Measurements from ENCODE around the gene PTPN13. TPM values are rescaled to one million over a fixed set of nuclear protein-coding genes. Genes with fewer than 3 reads are reported as not detected.

PTPN13 gene
- total and polyA plus RNA-seq, 5 experiments from 2014 or later = not detected

DNA sequence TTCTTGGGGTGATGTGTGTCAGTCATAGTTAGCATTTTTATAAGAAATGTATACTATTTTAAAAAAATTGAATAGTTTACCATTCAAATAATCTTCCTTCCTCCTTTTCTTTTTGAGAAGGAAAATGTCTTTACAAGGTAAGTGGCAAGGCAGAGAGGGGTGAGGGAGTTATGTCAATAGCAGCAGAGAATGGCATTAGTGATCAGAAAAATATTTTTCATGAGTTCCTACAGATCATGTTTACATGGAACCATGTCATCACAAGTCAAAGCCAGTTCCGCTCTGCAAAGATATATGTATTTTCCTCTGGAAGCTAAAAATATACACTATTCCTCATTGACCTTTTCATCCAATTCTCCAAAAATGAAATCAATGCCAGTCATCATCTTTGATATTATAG, 67.3 kb downstream of the PTPN13 start:
- H3K36me3 Mint-ChIP-seq = no peaks in the 10 kb centered on the region
- peaks cover 0 to 2% (median 0%) of the 10 kb centered on the region in 4 donors for H3K4me1 Mint-ChIP-seq
- peaks cover 0 to 5% (median 3%) of the 10 kb centered on the region in 5 donors for H3K27me3 Mint-ChIP-seq
- no peak overlapping the region for H3K27ac Mint-ChIP-seq
- H3K9me3 Mint-ChIP-seq = peaks cover 0 to 11% (median 0%) of the 10 kb centered on the region in 9 donors
- POLR2A ChIA-PET = no interaction called here
- ATAC-seq (no peak), DNase-seq (no peak)
- no peak overlapping the region for H3K4me3 Mint-ChIP-seq

DNA sequence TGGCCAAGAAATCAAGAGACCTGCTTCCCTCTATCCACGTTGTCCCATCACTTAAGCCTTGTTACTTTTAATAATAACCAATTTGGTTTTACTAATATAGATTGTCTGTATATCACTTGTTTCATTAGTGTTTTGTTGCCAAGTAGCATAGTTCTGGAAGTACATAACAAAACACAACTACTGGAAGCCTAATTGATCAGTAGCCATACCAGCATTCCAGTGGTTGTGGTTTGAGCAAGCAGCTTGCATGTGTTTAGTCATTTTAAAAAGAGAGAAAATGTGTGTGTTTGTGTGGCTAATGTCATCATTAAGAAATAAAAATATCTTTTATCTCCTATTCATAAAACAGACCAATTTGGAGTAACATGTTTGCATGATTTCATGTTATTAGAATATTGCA, 70.8 kb downstream of the PTPN13 start:
- no peak for DNase-seq
- POLR2A ChIA-PET = no interaction called here
- Mint-ChIP-seq H3K9me3 (no peaks in the 10 kb centered on the region), H3K27me3 (peaks cover 0 to 1% (median 0%) of the 10 kb centered on the region in 5 donors), H3K4me1 (no peaks in the 10 kb centered on the region), H3K36me3 (no peaks in the 10 kb centered on the region), H3K4me3 (no peak overlapping the region), H3K27ac (no peak overlapping the region)
- no peak for ATAC-seq

DNA sequence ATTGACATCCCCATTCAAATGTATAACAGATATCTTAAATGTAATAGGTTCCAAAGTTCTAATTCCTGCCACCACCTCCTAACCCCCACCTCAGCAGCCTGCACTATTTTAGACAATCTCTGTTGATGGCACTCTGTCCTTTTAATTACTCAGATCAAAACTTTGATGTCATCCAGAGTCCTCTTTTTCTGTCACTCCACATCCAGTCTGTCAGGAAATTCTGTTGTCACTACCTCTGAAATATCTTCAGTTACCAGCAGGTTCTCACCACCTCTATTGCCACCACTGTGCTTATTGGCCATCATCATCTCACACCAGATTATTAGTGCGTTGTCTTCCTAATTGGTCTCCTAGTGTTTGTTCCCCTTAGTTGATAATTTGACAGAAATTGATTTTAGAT, 76.2 kb downstream of the PTPN13 start:
- H3K9me3 Mint-ChIP-seq = peaks cover 0 to 4% (median 0%) of the 10 kb centered on the region in 9 donors
- no peak for ATAC-seq
- no peaks in the 10 kb centered on the region for H3K36me3 Mint-ChIP-seq
- H3K4me1 Mint-ChIP-seq = no peaks in the 10 kb centered on the region
- H3K27ac Mint-ChIP-seq = no peak overlapping the region
- POLR2A ChIA-PET = no interaction called here
- no peak overlapping the region for H3K4me3 Mint-ChIP-seq
- DNase-seq = no peak
- H3K27me3 Mint-ChIP-seq = peaks cover 1 to 11% (median 5%) of the 10 kb centered on the region in 5 donors

DNA sequence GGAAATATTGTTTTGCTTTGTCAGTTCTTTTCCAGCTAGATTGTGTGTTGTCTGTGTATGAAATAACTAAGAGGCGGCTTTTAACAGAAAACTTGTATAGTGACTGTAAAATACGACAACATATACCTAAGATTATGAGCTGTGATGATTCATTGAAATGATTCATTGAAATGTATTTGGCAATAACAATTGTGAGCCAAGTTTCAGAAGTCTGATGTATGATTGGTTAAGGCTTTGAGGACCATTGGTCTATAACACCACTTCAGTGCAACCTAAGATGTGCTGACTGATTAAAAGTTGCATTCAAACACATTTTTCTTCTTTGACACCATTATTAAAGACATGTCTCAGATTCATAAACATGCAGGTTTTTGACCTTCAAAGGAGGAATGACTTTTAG, 76.6 kb downstream of the PTPN13 start:
- no peak for DNase-seq
- Mint-ChIP-seq H3K4me1 (no peaks in the 10 kb centered on the region), H3K4me3 (no peak overlapping the region), H3K36me3 (no peaks in the 10 kb centered on the region), H3K27ac (no peak overlapping the region), H3K9me3 (peaks cover 0 to 4% (median 0%) of the 10 kb centered on the region in 9 donors), H3K27me3 (peaks cover 1 to 11% (median 5%) of the 10 kb centered on the region in 5 donors)
- POLR2A ChIA-PET = no interaction called here
- no peak for ATAC-seq

DNA sequence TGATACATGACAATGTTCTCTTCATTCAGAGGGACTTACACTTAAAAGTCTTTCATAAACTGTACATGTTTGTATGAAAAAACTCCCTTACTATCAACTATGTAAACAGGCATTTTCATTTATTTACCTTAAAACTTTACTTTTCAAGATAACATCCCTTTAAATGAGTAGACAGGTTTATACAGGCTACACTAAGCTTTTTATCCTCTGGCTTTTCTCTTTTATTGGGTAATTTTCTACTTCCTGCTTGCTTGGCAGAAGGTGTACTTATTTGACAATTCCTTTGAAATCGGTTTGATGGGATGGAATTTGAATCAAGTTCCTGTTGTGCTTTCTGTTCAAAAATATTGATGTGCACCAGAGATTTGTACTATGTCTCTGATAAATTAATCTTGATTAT, 81.4 kb downstream of the PTPN13 start:
- POLR2A ChIA-PET = no interaction called here
- DNase-seq (no peak), ATAC-seq (no peak)
- Mint-ChIP-seq H3K36me3 (no peaks in the 10 kb centered on the region), H3K27ac (no peak overlapping the region), H3K9me3 (peaks cover 0 to 7% (median 0%) of the 10 kb centered on the region in 9 donors), H3K4me3 (no peak overlapping the region), H3K27me3 (peaks cover 0 to 13% (median 4%) of the 10 kb centered on the region in 5 donors), H3K4me1 (no peaks in the 10 kb centered on the region)

DNA sequence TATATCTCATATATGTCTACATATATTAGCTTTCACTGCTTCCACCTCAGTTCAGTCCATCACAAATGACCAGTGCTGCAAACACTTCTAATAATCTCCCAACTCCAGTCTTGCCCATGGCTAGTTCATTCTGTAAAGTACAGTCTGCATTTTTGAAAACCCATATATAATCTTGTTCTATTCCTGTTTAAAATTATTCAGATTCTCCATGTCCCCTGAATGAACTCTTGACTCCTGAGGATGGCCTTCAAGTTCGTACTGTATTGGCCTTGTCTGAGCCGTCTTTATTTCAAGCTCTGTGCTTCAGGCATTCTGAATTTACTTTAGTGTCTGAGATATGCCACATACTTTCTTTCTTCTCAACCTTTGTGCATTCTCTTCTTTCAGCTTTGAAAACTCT, 84.7 kb downstream of the PTPN13 start:
- Mint-ChIP-seq H3K4me3 (no peak overlapping the region), H3K9me3 (peaks cover 0 to 3% (median 0%) of the 10 kb centered on the region in 9 donors), H3K4me1 (no peaks in the 10 kb centered on the region), H3K36me3 (no peaks in the 10 kb centered on the region), H3K27me3 (peaks cover 0 to 9% (median under 1%) of the 10 kb centered on the region in 5 donors), H3K27ac (no peak overlapping the region)
- DNase-seq (no peak), ATAC-seq (no peak)
- POLR2A ChIA-PET = no interaction called here

DNA sequence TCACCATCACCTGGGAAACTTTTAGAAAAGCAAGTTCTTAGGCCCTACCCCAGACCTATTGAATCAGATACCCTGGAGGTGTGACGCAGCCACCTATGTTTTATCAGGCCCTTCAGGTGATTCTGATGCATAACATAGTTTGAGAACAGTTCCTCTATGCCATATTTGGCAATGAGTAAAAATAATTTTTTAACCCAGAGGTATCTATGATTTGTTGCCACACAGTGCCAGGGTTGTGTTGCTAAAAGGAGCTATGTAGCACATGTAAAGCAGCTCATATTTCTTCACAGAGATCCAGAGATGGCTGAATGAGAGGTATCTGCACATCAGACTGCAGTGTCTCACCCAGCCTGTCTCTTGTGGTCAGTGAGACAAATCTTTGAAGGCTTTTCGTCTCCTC, 85.3 kb downstream of the PTPN13 start:
- peaks cover 0 to 9% (median 0%) of the 10 kb centered on the region in 5 donors for H3K27me3 Mint-ChIP-seq
- DNase-seq = no peak
- no peak overlapping the region for H3K27ac Mint-ChIP-seq
- POLR2A ChIA-PET = no interaction called here
- H3K36me3 Mint-ChIP-seq = no peaks in the 10 kb centered on the region
- H3K9me3 Mint-ChIP-seq = peaks cover 0 to 3% (median 0%) of the 10 kb centered on the region in 9 donors
- no peaks in the 10 kb centered on the region for H3K4me1 Mint-ChIP-seq
- no peak overlapping the region for H3K4me3 Mint-ChIP-seq
- no peak for ATAC-seq

DNA sequence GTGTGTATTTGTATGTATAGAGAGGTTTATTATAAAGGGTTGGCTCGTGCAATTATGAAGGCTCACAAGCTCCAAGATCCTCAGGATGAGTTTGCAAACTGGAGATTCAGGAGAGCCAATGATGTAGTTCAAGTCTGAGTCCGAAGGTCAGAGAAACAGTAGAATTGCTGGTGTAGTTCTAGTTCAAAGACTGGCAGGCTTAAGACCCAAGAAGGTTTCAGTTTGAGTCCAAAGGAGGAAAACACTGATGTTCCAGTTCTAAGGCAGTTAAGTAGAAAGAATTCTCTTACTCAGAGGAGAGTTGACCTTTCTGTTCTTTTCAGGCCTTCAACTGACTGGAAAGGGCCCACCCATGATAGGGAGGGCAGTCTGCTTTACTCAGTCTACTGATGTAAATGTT, 89.1 kb downstream of the PTPN13 start:
- no peak for ATAC-seq
- H3K9me3 Mint-ChIP-seq = no peaks in the 10 kb centered on the region
- no peaks in the 10 kb centered on the region for H3K4me1 Mint-ChIP-seq
- no peak for DNase-seq
- POLR2A ChIA-PET = no interaction called here
- no peak overlapping the region for H3K4me3 Mint-ChIP-seq
- H3K36me3 Mint-ChIP-seq = no peaks in the 10 kb centered on the region
- H3K27ac Mint-ChIP-seq = no peak overlapping the region
- peaks cover 0 to 5% (median 0%) of the 10 kb centered on the region in 5 donors for H3K27me3 Mint-ChIP-seq

DNA sequence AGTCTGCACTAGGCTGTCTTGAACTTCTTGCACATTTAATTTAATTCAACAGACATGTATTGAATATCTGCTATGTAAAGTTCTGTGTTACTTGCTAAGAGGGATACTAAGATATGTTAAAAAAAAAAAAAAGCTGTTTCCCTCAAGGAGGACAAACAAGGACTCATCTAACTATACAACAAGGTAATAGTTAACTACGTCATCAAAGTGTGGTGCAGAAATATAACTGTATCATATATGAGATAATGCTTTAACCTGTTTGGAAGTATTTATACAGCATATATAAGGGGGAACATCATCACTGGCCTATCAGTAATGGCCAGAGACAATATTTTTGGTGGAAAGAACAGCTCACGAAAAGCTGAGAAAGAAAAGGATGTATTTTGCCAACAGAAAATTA, 89.9 kb downstream of the PTPN13 start:
- no peaks in the 10 kb centered on the region for H3K36me3 Mint-ChIP-seq

DNA sequence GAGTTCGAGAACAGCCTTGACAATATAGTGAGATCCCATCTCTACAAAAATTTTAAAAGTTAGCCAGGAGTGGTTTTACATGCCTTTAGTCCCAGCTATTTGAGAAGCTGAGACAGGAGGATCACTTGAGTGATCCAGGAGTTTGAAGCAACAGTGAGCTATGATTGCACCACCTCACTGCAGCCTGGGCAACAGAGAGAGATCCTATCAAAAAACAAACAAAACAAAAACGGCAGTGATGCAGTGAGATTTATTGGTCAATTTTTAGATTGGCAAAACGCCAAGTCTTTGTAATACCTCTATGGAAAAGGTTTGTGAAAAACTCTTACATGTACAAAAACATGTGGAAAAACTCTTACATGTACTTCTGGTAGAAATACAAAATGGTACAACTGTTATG, 91.3 kb downstream of the PTPN13 start:
- H3K9me3 Mint-ChIP-seq = no peaks in the 10 kb centered on the region
- H3K27ac Mint-ChIP-seq = no peak overlapping the region
- POLR2A ChIA-PET = no interaction called here
- no peaks in the 10 kb centered on the region for H3K4me1 Mint-ChIP-seq
- peaks cover 0 to 8% (median 0%) of the 10 kb centered on the region in 5 donors for H3K27me3 Mint-ChIP-seq
- DNase-seq (no peak), ATAC-seq (no peak)
- no peaks in the 10 kb centered on the region for H3K36me3 Mint-ChIP-seq
- no peak overlapping the region for H3K4me3 Mint-ChIP-seq

More for the DNA sequence above, 89.9 kb downstream of the PTPN13 start:
- DNase-seq (no peak), ATAC-seq (no peak)
- Mint-ChIP-seq H3K4me1 (no peaks in the 10 kb centered on the region), H3K27ac (no peak overlapping the region), H3K9me3 (no peaks in the 10 kb centered on the region), H3K4me3 (no peak overlapping the region), H3K27me3 (peaks cover 0 to 5% (median 0%) of the 10 kb centered on the region in 5 donors)
- POLR2A ChIA-PET = no interaction called here

DNA sequence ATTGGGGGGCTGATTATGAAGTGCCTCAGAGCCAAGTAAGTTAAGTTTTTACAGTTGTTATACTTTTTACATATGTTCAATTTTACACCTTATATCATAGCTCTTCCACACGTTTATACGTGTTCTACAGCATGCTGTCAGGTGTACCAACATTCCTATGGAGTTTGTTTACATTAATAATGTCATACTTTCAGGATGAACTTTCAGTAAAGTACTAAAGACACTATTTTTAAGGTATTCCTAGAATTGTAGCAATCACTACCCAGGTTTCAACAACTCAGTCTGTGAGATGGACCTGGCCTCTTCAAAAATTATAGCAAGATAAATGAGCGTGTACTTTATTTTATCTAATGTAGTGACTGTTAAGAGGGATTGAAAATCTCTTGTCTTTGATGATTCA, 92.6 kb downstream of the PTPN13 start:
- peaks cover 0 to 5% (median 0%) of the 10 kb centered on the region in 5 donors for H3K27me3 Mint-ChIP-seq
- DNase-seq (no peak), ATAC-seq (no peak)
- no peak overlapping the region for H3K27ac Mint-ChIP-seq
- H3K9me3 Mint-ChIP-seq = no peaks in the 10 kb centered on the region
- H3K36me3 Mint-ChIP-seq = no peaks in the 10 kb centered on the region
- H3K4me3 Mint-ChIP-seq = no peak overlapping the region
- no peaks in the 10 kb centered on the region for H3K4me1 Mint-ChIP-seq
- POLR2A ChIA-PET = no interaction called here

DNA sequence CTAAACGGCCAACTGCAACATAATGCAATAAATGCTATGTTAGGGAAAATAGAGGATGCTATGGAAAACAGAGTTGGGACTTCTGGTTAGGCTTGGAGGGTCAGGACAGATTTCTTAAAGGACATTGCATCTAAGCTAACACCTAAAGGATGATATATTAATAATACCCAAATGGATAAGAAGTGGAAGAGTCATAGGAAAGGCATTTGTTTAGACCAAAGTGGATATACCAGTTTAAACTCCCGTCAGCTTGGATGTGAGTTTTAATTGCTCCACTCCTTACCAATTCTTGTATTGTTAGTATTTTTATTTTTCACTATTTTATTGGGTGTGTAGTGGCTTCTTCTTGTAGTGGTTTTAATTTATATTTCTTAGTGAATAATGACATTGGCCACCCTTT, 93.9 kb downstream of the PTPN13 start:
- no peaks in the 10 kb centered on the region for H3K4me1 Mint-ChIP-seq
- no peak overlapping the region for H3K27ac Mint-ChIP-seq
- ATAC-seq (no peak), DNase-seq (no peak)
- peaks cover 0 to 5% (median 0%) of the 10 kb centered on the region in 5 donors for H3K27me3 Mint-ChIP-seq
- POLR2A ChIA-PET = no interaction called here
- H3K36me3 Mint-ChIP-seq = no peaks in the 10 kb centered on the region
- H3K4me3 Mint-ChIP-seq = no peak overlapping the region
- no peaks in the 10 kb centered on the region for H3K9me3 Mint-ChIP-seq

DNA sequence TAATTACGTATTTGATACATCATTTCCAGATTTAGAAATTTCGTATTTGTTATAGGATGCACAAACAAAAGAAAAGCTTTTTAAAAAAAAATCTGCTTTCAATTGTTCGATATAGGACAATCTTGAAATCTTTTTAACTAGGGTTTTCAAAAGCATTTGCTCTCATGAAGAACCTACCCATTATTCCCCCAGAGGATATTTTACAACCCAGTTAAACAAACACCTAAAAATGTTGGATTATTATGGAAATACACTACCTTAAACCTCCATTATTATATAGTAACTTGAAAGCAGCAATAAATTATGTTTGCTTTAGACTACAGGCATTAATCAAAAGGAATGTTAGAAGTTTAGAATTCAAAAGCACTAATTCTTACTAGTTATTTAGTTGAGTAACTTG, 110.5 kb downstream of the PTPN13 start:
- H3K27me3 Mint-ChIP-seq = peaks cover 0 to 3% (median 0%) of the 10 kb centered on the region in 5 donors
- H3K36me3 Mint-ChIP-seq = no peaks in the 10 kb centered on the region
- POLR2A ChIA-PET = no interaction called here
- ATAC-seq (no peak), DNase-seq (no peak)
- no peak overlapping the region for H3K27ac Mint-ChIP-seq
- no peaks in the 10 kb centered on the region for H3K9me3 Mint-ChIP-seq
- H3K4me3 Mint-ChIP-seq = no peak overlapping the region
- no peaks in the 10 kb centered on the region for H3K4me1 Mint-ChIP-seq

DNA sequence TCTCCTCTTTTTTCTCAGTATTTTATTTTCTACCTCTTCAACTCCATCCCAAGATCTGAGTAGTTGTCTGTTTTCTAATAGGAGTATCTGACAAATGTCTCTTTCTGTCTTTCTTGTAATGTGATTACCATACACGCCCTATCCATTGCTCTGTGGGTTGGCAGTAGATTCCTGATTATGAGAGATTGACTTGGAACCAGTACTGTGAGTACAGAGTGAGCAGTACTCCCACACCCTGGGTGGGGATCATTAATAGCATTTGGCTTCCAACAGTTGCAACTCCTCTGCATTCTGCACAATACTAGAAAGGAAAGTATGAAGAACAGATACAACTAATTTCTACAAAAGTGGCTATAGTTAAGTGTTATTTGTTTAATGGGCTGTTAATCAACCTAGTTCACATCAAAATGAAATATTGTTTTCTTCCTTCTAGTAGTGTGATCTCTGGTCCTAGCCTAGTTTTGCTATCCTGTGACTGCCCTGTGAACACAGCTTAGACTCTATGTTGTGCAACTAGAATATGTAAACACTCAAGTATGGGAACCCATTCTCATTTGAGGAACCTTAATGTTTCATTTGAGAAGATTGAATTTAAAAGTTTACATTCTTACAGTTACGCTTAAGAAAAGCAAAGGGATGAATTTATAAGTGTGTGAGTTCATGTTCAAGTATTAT, 112.9 kb downstream of the PTPN13 start:
- peak overlapping the region in 1 of 10 donors; percentile 65 for H3K27ac Mint-ChIP-seq
- no peak for DNase-seq
- no peak overlapping the region for H3K4me3 Mint-ChIP-seq
- H3K27me3 Mint-ChIP-seq = peaks cover 0 to 3% (median 0%) of the 10 kb centered on the region in 5 donors
- H3K4me1 Mint-ChIP-seq = no peaks in the 10 kb centered on the region
- H3K36me3 Mint-ChIP-seq = no peaks in the 10 kb centered on the region
- peaks cover 0 to 1% (median 0%) of the 10 kb centered on the region in 9 donors for H3K9me3 Mint-ChIP-seq
- no peak for ATAC-seq
- POLR2A ChIA-PET = no interaction called here

Measured in naive thymus-derived CD8-positive, alpha-beta T cell (primary cell).